ENCODE results near the gene KRT26. TPM values are rescaled to one million over a fixed set of nuclear protein-coding genes. Genes with fewer than 3 reads are reported as not detected.

Gene KRT26
- total and polyA plus RNA-seq, 2 of the 4 experiments (the other 2 are of a cell fraction) = not detected

GRCh38 chr17:40816569-40816968 is 44.6 kb upstream of the KRT26 start:
- H3K36me3 ChIP-seq (ENCODE audit: control insufficient read depth, insufficient read depth, low read length) = peaks cover 9% of the 10 kb centered on the region
- intact Hi-C loops (cut with micrococcal nuclease) = no loop called here
- H3K4me2 ChIP-seq (ENCODE audit: low read depth, low read length) = no peak overlapping the region

More at GRCh38 chr17:40816569-40816968, 44.6 kb upstream of the KRT26 start:
- Histone ChIP-seq H3K4ac (ENCODE audit: low read depth, low read length) (no peak overlapping the region), H3K79me1 (ENCODE audit: low read depth in 1 of 2, low read length in 2 of 2) (peaks cover 30% of the 10 kb centered on the region in 2 experiments), H2BK15ac (ENCODE audit: low read depth, low read length) (no peak overlapping the region), H3K4me1 (ENCODE audit: control insufficient read depth, insufficient read depth, low read length) (peaks cover 2% of the 10 kb centered on the region; the same call in 1 of the 2 replicates), H2BK5ac (ENCODE audit: low read depth, low read length, poor library complexity, severe bottlenecking) (no peak overlapping the region), H3K27me3 (ENCODE audit: control insufficient read depth, insufficient read depth, low read length) (no peaks in the 10 kb centered on the region), H3K18ac (ENCODE audit: low read depth, low read length) (no peak overlapping the region), H3K56ac (ENCODE audit: extremely low read depth, insufficient read depth, low read length) (no peak overlapping the region), H4K91ac (ENCODE audit: insufficient read depth, low read depth, low read length) (no peak overlapping the region), H3K27ac (ENCODE audit: insufficient read depth, low read length) (no peak overlapping the region), H4K20me1 (ENCODE audit: insufficient read depth, low read length) (no peaks in the 10 kb centered on the region), H4K8ac (ENCODE audit: low read depth in 2 of 2, low read length in 2 of 2) (no peak overlapping the region), H4K5ac (ENCODE audit: low read depth, low read length) (no peak overlapping the region), H3K9me3 (ENCODE audit: control insufficient read depth, insufficient read depth, low read length) (no peaks in the 10 kb centered on the region), H3K4me3 (ENCODE audit: insufficient read depth, low read depth, low read length) (no peak overlapping the region), H3K9me1 (ENCODE audit: insufficient read depth, low read length) (no peaks in the 10 kb centered on the region; the same call in 1 of the 2 replicates), H3K23ac (ENCODE audit: low read depth, low read length) (no peak overlapping the region), H2BK20ac (ENCODE audit: low read depth, low read length) (no peak overlapping the region), H2BK120ac (ENCODE audit: low read depth, low read length) (no peak overlapping the region), H3K14ac (replicated peaks; ENCODE audit: low read depth, low read length) (no peak overlapping the region), H3K9ac (ENCODE audit: low read depth, low read length) (no peak overlapping the region), H2AFZ (replicated peaks; ENCODE audit: low read length, poor library complexity) (no peak overlapping the region), H2AK5ac (ENCODE audit: low read depth, low read length) (no peak overlapping the region), H2AK9ac (replicated peaks; ENCODE audit: low read depth, low read length, poor library complexity) (no peak overlapping the region)
- ATAC-seq (ENCODE audit: low read depth) (no peak), DNase-seq (no peak)
- WGBS, 2 experiments (ENCODE audit: extremely low coverage in 2 of 2, insufficient read length in 1 of 2) = no CpG with 5 or more reads among the region's 3 CpGs
- in situ Hi-C loops (cut with MboI; ENCODE audit: low sequenced_read_pairs) (no loop called here), dilution Hi-C loops (cut with HindIII; ENCODE audit: low sequenced_read_pairs, unreplicated experiment) (no loop called here)
- no TSS peak for BruUV-seq (replicated peaks)
- POLR2A ChIA-PET (ENCODE audit: unreplicated experiment) = no interaction called here
- CTCF ChIA-PET = no interaction called here
- TF ChIP-seq MAZ (IDR thresholded peaks at IDR 0.05; ENCODE audit: borderline replicate concordance, low read depth, low read length) (no peak), CEBPB (IDR thresholded peaks at IDR 0.05; ENCODE audit: low read depth, low read length) (no peak), BHLHE40 (IDR thresholded peaks at IDR 0.05; ENCODE audit: low read depth, low read length) (no peak), POLR2A (IDR thresholded peaks at IDR 0.05; ENCODE audit: low read depth, low read length) (no peak), NFE2L2 (IDR thresholded peaks at IDR 0.05; ENCODE audit: low read depth, low read length) (no peak), RCOR1 (IDR thresholded peaks at IDR 0.05; ENCODE audit: insufficient replicate concordance, low read length) (no peak), CHD1 (IDR thresholded peaks at IDR 0.05; ENCODE audit: low read depth, low read length) (no peak), MAFK (IDR thresholded peaks at IDR 0.05; ENCODE audit: low read depth, low read length) (no peak), ELK1 (IDR thresholded peaks at IDR 0.05; ENCODE audit: borderline replicate concordance, low read depth, low read length) (no peak), SMC3 (IDR thresholded peaks at IDR 0.05; ENCODE audit: low read depth, low read length) (no peak), MXI1 (IDR thresholded peaks at IDR 0.05; ENCODE audit: borderline replicate concordance, low read depth, low read length) (no peak)
- TF ChIP-seq, protein P1, sequence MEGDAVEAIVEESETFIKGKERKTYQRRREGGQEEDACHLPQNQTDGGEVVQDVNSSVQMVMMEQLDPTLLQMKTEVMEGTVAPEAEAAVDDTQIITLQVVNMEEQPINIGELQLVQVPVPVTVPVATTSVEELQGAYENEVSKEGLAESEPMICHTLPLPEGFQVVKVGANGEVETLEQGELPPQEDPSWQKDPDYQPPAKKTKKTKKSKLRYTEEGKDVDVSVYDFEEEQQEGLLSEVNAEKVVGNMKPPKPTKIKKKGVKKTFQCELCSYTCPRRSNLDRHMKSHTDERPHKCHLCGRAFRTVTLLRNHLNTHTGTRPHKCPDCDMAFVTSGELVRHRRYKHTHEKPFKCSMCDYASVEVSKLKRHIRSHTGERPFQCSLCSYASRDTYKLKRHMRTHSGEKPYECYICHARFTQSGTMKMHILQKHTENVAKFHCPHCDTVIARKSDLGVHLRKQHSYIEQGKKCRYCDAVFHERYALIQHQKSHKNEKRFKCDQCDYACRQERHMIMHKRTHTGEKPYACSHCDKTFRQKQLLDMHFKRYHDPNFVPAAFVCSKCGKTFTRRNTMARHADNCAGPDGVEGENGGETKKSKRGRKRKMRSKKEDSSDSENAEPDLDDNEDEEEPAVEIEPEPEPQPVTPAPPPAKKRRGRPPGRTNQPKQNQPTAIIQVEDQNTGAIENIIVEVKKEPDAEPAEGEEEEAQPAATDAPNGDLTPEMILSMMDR (conservative IDR thresholded peaks at IDR 0.05; ENCODE audit: low read depth, low read length) = no peak
